HG03378 (cell line): ENCODE results near the gene CSNK1G3.

Experiments used
- ATAC-seq: cut with Tn5 transposase; IDR thresholded peaks from one replicate; pipeline ENCODE4 v1.9.1; 2021; ENCODE audit warnings: mild to moderate bottlenecking, moderate library complexity; ENCODE audit not compliant: unreplicated experiment

CSNK1G3 gene

DNA sequence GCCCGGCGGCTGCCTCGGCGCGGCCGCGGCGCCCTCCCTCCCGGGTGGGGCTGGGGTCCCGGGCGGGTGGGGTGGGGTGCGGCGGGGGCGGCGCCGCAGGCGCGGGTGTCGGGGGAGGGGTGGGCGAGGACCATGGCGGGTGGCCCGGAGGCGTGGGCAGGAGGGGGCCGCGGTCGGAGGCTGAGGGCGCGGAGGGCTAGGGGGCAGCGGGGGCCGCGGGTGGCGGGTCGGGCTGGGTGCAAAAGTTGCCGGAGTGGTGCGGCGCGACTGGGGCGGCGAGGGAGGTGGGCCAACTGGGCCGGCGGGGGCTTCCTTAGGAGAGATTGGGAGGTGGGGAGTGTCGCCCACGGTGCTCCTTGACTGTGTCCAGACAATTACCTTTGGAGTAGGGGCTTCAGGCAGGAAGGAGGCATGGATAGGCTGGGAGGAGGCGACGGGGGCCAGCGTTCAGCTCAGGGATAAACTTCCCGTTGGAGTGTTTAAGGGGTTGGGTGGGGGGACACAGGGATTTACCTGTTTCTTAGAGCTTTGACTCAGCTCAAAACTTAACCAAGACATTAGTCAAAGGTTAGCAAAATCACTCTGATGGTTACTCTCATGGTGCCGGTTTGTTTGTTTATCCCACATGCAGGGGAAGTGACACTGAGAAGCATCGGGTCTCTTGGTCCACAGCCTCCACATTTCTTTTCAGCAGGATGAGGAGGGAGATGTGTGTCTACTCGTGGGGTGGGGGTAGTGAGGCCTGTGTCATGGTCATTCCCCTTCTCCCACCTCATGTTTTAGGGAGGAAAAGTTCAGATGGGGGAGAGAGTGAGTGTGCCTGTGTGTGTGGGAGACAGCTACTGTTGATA lies 859 bp downstream of the CSNK1G3 start:
- peak; percentile 33 for ATAC-seq

DNA sequence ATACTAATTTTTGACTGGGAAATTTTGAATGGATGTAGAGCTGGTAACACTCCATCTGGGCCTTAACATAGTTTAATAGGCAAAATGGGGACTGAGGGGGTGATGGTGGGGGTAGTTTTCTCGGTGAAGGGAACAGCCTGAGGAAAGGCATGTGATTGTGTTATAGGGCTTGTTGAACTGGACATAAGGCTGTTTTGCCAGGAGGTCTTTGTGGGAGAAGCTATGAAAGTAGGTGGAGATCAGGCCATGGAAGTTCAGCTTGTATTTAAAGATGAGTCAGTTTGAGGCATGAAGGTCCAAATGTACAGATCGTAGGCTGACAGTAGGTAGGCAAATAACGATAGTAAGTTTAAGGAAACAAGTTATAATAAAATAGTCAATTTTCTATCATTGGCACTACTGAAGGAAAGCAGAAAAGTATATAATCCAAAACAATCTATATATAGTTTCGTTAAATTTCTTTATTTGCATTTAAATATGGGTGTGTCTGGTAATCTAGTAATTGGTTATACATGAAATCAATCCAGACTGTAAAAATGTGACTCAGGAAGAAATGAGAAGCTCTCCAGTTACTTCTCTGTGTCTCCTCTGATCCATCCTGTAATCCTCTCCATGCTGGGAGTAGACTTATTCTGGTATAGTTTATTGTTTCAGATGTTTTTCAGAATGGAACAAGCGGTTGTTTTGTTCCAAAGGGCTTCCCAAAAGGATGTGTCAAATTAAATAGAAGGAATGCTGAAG lies 2.8 kb downstream of the CSNK1G3 start:
- ATAC-seq = no peak

DNA sequence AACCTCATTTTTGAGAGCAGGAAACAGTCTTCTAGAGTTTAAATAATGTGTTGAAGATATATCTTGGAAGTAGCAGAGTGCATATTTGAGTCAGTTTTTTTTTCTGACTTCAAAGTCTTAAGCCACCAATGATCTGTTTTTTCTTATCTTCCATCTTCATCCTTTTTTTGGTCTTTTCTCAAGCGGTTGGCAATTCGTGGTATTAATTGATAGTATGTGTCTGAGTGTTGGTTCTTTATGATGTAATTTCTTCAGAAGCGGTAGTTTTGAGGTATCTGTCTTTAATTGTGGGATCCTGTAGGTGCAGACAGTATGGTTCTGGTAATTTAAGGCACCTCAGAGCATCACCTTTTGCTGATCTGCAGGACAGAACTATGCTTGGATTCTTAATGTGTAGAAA lies 3.9 kb downstream of the CSNK1G3 start:
- ATAC-seq = no peak

DNA sequence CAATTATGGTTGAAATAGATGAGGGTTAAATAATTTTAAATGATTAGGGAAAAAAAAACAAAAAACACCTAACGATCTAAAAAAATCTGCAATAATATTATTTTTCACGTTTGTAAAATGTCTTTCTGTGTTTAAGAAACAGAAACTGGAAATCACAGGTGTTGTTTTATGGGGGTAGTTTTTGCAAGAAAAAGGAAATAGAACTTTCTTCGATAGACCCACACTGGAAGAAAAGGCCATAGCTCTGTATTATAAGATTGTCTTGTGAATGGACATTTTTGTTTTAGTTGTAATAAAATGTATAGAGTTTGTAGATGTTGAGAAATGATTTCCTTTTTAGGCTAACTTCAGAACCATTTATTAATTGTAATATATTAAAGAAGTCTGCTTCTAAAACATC lies 5.5 kb downstream of the CSNK1G3 start:
- ATAC-seq = no peak

DNA sequence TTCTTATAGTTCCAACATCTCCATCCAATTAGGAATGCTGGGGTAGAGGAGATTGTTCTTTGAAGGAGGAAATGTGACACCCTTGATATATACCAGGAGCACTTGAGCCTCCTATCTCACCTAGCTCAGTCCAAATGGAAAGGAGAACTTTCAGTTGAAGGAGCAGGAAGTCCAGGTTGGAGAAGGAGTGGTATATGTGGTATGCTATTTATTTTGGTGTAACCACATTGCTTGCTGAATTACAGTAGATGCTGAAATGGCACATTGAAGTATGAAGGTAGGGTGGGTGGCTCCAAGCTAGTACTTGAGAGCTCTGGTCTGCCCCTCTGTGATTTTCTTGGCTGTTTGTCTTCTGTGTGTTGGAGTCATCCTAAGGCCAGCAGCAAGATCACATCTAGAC lies 6.1 kb downstream of the CSNK1G3 start:
- ATAC-seq = peak; percentile 34

DNA sequence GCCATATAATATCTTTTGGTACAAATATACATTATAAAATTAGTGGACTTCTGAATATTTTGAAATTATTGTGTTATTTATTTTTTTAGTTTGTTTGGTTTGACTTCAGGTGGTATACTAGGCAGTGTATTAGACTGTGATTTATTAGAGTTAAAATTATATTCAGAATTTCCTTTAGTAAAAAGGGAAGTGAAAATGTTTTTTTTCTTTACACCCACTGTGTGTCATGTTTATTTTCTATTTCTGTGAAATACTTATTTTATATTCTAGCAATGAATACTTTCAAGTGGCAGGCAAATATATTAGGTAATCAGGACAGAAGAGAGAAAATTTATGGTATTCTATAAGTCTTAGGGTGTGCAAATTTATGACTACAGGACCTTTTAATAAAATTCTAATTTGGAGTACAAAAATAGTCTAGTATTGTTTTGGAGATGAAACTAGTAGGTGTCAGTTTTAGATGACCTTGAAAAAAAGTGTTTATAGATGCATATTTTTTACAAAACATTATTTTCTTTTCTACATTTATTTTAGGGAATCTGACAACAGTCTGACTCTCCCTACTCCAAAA lies 8.8 kb downstream of the CSNK1G3 start:
- ATAC-seq = peak; percentile 82

DNA sequence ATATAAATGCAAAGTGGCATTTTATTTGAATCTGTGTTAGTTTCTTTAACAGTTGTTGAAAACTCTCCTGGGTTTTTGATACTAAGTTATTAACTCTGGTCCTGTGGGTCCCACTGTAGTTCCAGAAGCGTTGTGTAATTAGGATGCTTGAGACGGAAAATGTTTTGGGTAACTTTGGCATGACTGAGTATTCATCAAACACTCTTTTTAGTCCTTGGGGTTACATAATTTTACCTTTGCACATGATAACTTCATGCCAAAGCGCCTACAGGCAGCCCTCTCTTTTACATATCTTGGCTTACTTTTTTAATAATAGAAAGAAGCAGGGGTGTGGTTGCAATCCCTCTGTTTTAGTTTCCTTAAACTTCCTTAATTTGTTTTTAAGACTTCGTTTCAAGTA lies 12.2 kb downstream of the CSNK1G3 start:
- ATAC-seq = no peak

DNA sequence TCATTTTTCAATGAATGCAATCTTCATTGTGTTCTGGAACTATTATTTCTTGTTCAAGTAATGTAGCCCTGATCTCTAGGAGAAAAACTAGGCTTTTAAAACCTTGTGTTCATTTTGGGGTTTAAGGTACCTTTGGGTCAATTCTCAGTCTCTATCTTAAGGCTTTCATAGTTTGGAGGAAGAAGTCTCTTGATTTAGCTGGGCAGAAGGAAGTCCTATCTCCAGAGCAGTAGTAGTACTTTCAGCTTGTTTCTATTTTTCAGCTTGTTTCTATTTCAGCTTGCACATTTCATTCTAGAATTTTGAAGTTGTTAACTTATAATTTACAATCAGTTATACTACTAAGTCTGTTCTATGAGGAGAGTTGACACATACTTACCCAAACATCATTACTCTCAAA lies 15.2 kb downstream of the CSNK1G3 start:
- no peak for ATAC-seq

DNA sequence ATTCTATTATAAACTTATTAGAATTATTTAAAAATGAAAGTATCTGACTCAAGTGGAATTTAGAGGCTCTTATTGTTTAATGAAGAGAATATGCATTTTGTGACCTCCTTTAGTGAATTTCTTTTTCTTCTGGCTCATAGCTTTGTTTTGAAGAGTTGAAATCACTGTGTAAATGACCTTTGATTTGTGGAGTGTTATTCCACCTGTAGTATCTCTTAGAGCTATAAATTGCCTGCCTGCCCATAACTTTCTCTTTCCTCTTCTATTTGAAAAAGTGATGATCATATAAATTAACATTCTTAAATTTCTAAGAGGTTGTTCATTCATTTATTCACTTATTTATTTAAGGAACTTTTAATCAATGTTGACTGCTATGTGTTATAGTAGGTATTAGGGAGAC lies 16.1 kb downstream of the CSNK1G3 start:
- no peak for ATAC-seq

DNA sequence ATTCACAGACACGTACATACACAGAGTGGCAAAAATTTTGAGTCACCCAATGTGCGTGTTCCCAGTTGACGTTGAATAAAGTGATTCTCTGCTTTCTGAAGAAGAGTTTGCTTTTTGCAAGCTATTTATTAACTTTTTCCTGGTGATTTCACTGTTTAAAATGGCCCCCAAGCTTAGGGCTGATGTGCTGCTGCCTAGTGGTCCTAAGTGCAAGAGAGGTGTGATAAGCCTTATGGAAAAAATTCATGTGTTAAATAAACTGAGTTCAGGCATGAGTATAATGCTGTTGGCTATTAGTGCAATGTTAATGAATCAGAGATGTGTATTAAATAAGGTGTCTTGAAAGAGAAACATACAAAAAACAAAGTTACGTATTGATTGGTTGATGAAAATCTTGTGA lies 16.9 kb downstream of the CSNK1G3 start:
- no peak for ATAC-seq

DNA sequence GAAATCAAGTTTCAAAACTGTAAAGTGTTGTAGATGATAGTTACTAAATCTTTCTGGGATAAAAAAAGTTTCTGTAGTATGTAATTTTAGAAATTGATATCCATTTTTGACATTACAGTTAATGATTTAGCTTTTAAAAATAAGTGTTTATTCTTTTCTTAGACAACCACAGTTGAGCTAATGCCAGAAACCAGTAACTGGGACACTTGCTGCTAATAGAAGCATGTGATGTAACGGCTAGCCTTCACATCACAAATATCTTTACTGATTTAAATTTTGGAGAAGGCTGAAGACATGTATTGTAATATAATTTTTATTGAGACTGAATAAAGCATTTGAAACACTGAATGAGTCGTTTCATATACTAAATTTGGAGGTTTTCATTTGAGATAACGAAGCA lies 18.8 kb downstream of the CSNK1G3 start:
- ATAC-seq = no peak

DNA sequence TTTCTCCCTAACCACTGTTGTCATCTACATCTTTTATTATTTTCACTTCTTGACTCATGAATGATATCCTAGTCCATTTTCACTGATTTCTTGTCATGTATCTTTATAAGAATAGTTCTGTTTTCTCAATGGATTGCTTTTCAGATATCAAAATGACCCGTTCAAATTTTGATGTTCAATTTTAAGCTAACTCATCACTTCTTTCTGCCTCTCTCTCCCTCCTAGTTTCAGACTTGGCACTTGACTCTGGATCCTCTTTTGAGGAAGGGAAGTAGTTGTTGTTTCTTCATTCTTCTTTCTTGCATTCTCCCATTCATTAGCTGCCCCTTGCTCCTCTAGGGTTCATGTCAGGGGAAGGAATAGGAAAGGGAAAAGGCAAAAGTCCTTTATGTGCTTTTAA lies 23.7 kb downstream of the CSNK1G3 start:
- ATAC-seq = no peak

DNA sequence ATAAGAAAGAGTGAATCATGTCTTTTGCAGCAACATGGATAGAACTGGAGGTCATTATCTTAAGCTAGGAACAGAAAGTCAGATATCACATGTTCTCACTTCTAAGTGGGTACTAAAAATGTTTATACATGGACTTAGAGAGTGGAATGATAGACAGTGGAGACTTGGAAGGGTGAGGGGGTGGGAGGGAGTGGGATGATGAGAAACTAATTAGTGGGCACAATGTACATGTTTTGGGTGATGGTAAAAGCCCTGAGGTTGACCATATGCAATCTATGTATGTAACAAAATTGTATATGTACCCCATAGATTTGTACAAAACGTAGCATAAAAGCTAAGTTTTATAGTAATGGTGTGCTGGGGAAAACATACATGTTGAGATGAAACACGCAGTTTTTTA lies 25.3 kb downstream of the CSNK1G3 start:
- no peak for ATAC-seq

DNA sequence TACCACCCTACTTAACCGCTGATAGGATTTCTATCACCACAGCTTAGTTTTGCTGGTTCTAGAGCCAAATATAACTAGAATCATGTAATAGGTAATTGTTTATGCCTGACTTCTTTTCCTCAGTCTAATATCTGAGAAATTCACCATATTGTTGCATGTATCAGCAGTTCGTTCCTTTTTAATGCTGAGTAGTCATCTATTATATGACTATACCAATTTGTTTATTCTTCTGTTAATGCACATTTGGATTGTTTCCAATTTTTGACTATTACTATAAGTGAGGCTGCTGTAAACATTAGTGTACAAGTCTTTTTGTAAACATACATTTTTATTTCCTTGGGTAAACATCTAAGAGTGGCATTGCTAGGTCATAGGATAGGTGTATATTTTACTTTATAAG lies 25.9 kb downstream of the CSNK1G3 start:
- no peak for ATAC-seq

DNA sequence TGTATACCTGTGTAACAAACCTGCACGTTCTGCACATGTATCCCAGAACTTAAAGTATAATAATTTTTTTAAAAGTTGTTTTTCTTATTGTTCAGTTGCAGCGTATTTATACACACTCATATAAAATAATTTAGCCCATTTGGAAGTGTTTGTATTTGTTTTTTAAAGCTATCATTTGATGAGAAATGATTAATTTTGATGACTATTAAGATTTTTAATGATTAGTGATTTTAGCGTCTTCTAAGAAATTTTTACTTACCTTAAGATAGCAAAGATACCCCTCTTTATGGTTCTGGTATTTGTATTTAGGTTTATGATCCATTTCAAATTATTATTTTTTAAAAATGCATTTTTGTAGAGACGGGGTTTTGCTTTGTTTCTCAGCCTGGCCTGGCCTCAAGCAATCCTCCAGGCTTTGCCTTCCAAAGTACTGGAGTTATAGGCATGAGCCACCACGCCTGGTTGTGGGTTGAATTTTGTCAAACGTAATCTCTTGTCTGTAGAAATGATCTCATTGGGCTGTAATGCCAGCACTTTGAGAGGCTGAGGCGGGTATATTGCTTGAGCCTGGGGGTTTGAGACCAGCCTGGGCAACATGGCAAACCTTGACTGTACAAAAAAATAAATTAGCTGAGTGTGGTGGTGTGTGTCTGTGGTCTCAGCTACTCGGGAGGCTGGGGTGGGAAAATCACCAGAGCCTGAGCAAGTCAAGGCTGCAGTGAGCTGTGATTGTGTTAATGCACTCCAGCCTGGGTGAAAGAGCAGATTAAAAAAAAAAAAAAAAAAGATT lies 26.9 kb downstream of the CSNK1G3 start:
- no peak for ATAC-seq

DNA sequence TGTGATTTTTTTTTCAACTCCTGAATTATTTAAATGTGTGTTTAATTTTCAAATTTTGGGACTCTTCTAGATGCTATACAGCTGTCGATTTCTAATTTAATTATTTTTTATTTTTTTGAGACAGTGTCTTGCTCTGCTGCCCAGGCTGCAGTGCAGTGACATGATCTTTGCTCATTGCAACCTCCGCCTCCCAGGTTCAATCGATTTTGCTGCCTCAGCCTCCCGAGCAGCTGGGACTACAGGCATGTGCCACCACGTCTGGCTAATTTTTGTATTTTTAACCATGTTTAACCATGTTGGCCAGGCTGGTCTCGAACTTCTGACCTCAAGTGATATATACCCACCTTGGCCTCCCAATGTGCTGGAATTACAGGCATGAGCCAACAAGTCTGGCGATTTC lies 28.6 kb downstream of the CSNK1G3 start:
- ATAC-seq = no peak

DNA sequence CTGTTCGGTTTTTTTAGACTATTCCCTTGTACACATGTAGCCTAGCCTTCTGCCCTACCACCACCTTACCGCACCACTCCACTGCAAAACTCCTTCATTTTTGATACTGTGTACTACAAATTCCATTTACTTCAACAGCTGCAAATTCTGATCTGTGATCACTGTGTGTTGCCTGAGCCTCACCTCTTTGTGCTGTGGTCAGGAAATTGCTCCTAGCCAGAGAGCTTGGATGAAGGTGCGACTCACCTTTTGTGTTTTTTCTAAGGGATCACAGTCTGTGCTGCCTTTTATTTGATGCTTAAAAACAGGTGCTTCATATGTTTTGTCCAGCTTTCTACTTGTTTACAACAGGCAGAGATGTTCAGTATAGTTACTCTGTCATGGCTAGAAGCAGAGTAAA lies 31.5 kb downstream of the CSNK1G3 start:
- no peak for ATAC-seq

DNA sequence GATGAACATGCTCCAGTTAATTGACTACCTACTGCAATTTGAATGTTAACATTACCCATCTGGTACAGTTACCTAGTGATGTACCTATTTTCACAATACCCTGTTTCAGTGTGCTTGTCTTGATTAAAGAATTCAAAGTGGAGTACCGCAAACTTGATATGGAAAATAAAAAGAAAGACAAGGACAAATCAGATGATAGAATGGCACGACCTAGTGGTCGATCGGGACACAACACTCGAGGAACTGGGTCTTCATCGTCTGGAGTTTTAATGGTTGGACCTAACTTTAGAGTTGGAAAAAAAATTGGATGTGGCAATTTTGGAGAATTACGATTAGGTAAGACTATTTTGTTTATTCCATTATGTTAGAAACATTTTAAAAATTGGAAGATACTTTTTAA lies 33.5 kb downstream of the CSNK1G3 start:
- no peak for ATAC-seq

DNA sequence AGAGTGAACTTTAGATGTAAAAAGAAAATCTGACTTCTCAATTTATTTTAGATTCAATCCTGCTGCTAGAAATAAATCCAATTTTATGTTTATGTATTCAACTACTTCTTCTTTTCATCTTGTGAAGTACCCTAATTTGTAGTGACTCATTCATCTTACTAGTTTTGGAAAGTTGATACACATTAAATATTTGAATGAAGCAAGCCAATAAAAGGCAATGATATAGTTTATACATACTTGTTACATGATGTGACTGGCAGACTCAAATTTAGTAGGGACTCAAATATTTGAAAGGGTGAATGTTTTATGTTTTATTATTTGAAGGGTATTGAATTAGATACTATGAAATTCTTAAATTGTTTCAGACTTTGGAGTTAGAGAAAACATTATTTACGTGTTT lies 34.7 kb downstream of the CSNK1G3 start:
- ATAC-seq = no peak

DNA sequence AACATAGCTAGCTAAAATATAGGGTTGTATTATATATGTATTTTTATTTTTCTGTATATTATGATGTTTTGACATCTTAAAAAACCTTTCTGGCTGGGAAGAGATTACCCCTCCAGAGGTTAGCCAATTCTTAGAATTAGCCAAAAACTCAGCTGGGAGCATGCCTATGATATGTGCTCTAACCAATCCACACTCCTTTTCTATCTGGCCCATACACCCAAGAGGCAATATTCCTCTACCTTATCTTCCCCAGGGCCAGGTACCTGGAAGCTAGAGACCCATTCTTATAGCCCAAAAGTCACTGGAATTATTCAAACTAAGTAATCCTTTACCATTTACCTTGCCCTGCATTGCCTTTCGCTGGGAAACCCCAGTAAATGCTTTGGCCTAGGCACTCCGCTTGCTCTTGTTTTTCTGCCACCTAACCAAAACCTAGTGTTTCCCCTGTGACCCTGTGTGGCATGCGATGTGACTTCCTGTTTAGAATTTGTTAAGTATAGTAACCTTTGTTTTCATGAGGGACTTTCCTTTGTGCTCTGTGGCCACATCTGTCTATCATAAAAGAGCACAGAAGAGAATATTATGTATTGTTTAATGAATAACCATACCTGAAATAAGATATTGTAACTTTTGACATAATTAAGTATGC lies 37.4 kb downstream of the CSNK1G3 start:
- peak; percentile 100 for ATAC-seq

DNA sequence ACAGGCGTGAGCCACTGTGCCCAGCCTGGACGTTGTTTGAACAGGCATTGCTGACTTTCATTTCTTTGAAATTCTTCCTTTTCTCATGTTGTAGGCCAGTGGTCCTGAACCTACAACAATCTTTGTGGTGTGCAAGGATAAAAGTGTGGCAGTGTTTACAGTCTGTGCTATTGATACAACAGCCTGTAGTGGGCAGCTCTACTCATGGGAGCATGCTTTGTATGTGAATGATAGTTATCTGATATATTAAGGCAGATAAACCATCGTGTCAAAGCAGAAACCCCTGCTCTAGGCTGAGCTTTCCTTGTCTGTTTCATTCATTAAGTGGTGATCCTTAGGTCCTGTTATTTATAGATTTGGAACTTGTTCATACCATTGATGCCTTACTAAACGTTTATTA lies 42.6 kb downstream of the CSNK1G3 start:
- ATAC-seq = no peak
